Measurements from ENCODE around the gene CHRNA9.
"Not testable (repeated sequence)": the region's sequence is repeated elsewhere in the genome, so short reads cannot be mapped to it uniquely, and the experiment has no call there.

Gene CHRNA9, protein sequence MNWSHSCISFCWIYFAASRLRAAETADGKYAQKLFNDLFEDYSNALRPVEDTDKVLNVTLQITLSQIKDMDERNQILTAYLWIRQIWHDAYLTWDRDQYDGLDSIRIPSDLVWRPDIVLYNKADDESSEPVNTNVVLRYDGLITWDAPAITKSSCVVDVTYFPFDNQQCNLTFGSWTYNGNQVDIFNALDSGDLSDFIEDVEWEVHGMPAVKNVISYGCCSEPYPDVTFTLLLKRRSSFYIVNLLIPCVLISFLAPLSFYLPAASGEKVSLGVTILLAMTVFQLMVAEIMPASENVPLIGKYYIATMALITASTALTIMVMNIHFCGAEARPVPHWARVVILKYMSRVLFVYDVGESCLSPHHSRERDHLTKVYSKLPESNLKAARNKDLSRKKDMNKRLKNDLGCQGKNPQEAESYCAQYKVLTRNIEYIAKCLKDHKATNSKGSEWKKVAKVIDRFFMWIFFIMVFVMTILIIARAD

DNA sequence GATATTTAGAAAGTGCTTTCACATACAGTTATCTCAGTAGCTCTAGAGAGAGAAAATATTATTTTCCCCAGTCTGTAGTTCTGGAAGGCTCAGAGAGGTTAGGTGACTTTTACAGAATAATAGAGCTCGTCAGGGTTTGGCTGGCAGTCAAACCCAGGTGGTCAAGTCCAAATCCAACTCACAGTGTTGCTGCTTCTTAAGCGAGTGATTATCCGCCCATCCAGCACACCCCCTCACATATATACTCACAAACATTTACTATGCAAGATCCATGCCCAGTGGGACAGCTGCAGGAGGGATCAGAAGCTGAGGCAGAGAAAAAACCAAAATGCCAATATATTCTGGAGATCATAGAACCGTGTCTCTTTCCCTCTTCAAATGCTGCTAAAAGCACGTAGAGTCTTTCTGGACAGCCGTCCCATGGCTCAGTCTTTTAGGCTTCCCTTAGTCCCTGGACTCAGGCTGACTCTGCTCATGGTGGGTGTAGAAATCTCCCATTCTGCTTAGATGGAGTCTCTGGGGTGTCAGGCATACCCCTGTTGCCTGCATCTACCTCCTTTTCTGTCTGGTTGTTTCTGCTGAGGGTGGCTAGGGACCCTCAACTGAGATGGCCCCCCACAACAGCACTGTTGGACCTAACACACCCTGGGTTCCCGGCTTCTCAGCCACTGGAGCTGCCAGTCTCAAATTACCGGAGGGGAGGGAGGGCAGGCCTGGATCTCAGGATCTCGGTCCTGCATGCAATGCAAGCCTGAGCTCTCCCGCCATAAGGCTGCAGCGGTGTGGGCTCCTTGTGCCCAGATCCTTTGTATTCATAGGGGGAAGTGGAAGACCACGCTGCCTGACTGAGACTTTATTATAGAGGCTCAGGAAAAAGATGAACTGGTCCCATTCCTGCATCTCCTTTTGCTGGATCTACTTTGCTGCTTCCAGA lies at the start of gene CHRNA9:
TSS of gene CHRNA9 (plus strand) at position 743 of the 934 bp plus-strand sequence. CDS start at position 878, 135 bp downstream.
- intact Hi-C loops (cut with DNase I), result no loop called here
- no peak for DNase-seq

DNA sequence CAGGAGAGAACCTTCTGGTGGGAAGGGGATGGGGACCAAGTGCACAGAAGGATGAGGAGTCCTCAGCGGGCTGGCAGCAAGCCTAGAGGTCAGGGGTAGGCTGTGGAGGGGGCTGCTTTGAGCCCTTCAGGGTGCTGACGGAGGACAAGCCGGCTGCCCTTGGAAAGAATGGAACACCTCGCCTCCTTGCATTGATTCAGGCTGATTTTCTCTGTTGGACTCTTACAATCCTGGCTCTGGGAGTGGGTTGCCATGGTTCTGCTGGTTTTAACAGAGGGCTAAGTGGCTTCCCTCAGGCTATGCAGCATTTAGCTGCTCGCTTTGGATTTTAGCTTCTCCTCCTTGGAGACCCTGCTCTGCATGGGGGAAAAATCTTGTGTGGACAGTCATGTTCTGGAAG lies 49.4 kb upstream of the CHRNA9 start:
- DNase-seq, result no peak
- intact Hi-C loops (cut with DNase I), result no loop called here

DNA sequence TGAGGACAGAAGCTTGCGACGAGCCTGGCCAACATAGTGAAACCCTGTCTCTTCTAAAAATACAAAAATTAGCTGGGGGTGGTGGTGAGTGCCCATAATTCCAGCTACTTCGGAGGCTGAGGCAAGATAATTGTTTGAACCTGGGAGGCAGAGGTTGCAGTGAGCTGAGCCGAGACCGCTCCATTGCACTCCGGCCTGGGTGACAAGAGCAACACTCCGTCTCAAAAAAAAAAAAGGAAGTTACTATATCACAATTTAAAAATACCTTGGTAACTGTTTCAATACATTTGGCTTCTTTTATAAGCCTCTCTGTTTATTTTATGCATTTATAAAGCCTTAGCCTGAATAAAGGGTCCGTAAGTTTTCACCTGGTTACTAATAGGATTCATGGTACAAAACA lies 46.6 kb upstream of the CHRNA9 start:
- intact Hi-C loops (cut with DNase I), result no loop called here
- DNase-seq, result no peak

DNA sequence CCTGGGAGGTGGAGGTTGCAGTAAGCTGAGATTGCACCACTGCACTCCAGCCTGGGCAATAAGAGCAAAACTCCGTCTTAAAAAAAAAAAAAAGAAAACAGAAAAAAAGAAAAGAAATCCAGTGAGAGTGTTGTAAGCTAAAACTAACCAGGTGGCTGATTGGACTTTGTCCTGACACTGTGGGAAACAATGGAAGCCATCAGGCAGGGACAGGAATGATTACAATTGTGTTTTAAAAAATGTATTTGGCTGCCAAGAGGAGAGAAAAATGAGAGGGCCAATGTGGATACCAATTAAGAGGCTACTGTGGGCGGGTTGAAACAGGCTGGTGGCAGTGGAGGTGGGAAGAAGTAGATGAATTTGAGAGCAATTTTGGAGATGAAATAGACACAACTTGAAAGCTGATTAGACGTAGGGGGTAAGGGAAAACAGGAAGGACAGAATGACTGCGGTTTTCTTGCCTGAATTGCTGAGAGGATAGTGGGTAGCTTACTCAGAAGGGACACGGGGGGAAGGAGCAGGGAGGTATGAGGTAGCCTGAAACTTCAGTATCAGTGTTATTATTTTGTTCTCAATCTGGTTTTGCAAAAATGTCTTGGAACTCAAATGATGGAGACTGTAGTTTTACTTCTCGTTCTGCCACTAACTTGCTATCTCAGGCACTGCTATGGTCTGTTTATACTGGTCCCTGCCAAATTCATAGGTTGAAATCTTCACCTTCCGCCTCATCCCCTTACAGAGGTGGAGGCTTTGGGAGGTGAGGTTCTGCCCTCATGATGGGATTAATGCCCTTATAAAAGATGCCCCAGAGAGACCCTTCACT lies 45.6 kb upstream of the CHRNA9 start:
- intact Hi-C loops (cut with DNase I), result no loop called here

DNA sequence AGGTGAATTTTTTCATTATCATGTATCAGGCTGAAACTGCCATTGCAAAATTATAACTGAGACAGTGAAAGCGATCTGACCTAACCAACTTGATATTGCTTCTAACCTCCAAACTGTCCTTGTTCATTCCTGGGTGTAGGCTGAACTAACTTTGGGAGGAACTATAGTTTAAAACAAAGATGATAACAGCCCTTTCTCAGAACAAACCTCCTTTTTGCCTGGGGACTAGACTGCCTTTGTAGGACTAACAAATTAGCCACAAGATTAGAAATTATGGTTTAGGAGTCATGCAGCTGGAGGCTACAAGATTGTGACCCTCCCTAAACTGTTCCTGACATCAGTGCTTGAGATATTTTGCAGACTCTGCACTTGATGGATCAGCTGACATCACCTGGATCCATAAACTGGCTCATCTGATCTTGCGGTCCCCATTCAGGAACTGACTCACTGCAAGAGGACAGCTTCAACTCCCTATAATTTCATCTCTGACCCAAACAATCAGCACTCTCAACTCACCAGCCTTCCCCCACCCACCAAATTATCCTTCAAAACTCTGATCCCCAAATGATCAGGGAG lies 44.4 kb upstream of the CHRNA9 start:
- intact Hi-C loops (cut with DNase I); DNase-seq: not testable (repeated sequence)

More for the DNA sequence above, 45.6 kb upstream of the CHRNA9 start:
- DNase-seq, result no peak

DNA sequence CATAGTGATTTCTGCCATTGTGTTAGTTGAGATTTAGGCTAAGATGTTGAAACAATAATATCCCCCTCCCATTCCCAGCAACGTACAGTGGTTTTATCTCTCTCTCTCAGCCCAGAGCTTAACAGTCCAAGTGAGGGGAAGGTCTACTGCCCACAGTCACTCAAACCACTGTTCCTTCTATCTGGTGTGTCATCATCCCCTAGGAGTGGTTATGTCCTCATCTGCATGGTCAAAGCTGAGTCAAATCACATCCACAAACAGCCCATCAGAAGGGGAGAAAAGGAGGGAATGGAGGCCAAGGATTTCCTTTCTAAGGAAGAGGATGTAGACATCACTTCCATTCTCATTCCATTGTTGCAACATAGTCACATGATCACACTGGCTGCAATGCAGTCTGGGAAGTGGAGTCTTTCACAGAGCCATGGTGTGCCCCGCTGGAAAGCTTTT lies 42.8 kb upstream of the CHRNA9 start:
- intact Hi-C loops (cut with DNase I), result no loop called here
- no peak for DNase-seq

DNA sequence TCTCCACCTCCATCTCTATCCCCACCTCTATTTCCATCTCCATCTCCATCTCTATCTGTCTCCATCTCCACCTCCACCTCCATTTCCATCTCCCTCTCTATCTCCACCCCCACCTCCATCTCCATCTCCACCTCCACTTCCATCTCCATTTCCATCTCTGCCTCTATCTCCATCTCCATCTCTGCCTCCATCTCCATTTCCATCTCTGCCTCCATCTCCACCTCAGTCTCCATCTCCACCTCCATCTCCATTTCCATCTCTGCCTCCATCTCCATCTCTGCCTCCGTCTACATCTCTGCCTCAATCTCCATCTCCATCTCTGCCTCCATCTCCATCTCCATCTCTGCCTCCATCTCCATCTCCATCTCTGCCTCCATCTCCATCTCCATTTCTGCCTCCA lies 40.8 kb upstream of the CHRNA9 start:
- intact Hi-C loops (cut with DNase I), result no loop called here
- no peak for DNase-seq

DNA sequence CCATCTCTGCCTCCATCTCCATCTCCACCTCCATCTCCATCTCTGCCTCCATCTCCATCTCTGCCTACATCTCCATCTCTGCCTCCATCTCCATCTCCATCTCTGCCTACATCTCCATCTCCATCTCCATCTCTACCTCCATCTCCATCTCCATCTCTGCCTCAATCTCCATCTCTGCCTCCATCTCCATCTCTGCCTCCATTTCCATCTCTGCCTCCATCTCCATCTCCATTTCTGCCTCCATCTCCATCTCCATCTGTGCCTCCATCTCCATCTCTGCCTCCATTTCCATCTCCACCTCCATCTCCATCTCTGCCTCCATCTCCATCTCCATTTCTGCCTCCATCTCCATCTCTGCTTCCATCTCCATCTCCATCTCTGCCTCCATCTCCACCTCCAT lies 40.1 kb upstream of the CHRNA9 start:
- DNase-seq; intact Hi-C loops (cut with DNase I): not testable (repeated sequence)

DNA sequence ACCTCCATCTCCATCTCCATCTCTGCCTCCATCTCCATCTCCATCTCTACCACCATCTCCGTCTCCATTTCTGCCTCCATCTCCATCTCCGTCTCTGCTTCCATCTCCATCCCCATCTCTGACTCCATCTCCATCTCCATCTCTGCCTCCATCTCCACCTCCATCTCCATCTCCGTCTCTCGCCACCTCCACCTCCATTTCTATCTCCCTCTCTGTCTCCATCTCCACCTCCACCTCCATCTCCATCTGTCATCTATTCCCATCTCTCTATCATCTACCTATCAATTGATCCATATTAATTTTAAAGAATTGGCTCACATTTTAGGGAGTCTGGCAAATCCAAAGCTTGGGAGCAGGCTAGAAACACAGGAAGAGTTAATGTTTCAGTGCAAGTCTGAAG lies 39.6 kb upstream of the CHRNA9 start:
- DNase-seq, result no peak
- intact Hi-C loops (cut with DNase I), result no loop called here

DNA sequence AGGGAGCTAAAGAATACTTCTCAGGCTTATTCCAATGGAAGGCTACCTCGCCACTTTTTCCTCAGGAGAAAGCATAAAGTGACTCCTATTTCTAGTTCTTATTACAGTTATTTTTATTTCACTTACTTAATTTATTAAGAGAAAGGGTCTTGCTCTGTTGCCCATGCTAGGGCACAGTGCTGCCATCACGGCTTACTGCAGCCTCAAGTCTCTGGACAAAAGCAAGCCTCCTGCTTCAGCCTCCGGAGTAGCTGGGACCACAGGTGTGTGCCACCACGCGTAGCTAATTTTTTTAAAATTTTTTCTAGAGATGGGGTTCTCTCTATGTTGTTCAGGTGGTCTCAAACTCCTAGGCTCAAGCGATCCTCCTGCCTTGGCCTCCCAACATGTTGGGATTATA lies 36.0 kb upstream of the CHRNA9 start:
- intact Hi-C loops (cut with DNase I), result no loop called here

DNA sequence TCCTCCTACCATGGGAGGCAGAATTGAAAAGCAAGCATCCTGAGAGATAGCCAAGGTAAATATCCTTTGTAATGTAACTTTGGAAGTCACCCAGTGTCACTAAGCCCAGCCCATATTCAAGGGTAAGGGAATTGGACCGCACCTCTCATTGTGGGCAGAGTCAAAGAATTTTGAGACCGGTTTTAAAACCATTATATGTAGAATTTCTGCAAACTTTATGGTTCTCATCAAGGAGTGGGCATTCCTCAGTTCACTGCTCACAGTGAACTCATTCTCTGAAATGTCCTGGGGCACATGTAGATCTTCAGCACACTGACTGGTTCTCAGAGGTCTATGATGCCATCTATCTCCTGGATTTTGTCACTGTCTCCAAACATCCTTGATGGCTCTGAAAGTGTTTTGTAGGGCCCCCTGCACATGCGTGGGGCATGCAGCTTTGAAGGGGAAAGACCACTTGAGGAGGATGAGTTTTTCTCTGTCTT lies 35.3 kb upstream of the CHRNA9 start:
- no peak for DNase-seq
- intact Hi-C loops (cut with DNase I), result no loop called here

More for the DNA sequence above, 36.0 kb upstream of the CHRNA9 start:
- DNase-seq, result no peak

DNA sequence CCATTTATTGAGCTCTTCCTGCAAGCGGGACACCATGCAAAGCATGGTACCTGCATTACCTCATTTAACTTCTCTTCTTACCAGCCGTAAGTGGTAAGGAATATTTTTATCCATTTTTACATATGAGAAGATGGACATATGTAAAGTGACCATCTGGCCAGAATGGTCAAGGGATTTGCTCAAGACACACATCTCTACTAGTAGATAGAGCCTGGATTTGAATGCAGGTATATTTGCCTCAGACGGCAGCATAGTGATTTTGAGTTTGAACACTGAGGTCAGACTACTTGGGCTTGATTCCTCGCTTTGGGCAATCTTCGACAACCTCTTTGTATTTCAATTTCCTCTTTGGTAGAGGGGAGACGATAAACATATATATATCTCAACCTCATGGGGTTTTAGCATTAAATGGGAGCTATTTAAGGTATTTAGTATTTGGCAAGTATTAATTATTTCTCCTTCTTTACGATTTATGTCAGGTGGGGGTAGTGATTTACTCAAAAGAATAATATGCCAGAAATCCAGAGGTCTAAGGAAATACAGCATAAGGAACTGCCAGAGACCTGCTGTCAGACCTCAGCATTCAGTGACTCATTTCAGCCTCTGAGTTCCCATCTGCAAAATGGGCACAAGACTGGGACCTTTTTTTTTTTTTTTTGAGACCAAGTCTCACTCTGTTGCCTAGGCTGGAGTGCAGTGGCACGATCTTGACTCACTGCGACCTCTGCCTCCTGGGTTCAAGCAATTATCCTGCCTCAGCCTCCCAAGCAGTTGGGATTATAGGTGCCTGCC lies 34.6 kb upstream of the CHRNA9 start:
- intact Hi-C loops (cut with DNase I), result no loop called here
- no peak for DNase-seq

DNA sequence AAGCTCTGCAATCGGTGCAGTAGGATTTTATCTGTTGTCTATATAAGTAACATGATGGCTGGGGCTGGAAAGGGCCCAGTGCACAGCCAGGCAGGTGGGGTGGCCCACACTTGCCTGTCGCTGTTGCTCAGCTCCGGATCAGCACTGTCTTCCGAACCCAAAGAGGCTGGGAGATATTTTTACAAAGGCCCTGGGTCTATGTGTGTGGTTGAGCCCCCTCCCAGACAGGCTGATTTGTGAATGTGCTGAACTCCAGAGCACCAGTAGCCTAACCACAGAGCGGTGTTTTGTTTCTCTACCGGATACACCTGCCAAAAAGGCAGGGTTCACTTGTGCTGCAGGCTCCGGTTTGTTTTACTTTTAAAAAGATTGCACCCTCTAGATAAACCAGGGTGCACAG lies 33.5 kb upstream of the CHRNA9 start:
- peak in 1 of 42 donors; percentile 3 for DNase-seq
- intact Hi-C loops (cut with DNase I), result no loop called here

DNA sequence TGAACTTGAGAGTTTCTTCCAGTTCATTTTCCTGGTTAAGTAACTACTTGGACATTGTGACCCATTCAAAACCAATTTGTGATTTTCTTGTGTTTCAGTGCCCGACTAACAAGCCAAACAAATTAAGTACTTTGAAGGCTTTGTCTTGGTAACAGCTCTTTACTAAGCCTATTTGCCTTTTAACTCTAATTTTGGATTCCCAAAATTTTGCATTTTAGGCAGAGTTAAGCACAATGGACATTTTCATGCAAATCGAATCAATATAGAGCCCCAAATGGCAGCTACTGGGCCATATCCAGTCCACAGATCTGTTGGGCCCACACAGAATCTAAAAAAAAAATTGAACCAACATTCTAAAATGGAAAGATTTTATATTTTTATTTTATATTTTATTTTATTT lies 31.4 kb upstream of the CHRNA9 start:
- intact Hi-C loops (cut with DNase I), result no loop called here
- DNase-seq, result no peak

DNA sequence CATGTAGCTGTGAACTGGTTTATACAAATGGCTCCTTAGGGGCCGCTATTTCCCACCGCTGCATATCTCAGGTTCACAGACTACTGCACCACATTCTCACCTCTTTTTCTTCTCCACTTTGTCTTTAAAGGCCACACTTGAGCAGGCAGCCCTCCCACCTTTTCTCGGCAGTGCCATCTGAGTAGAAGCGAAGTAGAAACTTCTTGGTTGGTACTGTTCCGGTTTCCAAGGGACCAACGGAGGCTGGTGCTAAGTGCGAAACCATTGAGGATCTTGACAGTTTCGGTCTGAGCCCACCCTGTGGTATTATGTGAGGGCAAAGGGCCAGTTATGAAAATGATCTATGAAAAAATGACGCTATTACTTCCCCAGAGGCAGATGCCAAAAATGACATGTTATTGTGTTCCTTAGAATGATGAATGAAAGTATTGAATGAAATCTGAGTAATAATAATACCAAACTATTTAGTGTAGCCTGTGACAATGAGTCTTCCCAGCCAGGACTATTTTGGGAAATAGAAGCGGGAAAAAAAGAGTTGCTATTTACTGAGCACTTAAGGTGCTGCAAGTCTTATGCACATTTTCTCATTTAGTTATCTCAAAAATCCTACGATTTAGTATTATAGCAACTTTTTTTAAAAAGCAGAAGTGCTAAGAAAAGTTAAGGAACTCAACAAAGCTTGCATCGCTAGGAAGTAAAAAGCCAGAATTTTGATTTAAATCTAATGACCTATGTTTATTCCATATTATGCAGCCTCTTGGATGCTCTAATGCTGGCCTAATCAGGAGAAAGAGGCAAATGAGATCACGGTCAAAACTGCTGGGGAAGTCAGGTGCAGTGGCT lies 29.6 kb upstream of the CHRNA9 start:
- intact Hi-C loops (cut with DNase I), result loop anchor here (5.0 kb wide), 1 partner anchor 153 kb away; no protein-coding TSS in a partner anchor
- no peak for DNase-seq

DNA sequence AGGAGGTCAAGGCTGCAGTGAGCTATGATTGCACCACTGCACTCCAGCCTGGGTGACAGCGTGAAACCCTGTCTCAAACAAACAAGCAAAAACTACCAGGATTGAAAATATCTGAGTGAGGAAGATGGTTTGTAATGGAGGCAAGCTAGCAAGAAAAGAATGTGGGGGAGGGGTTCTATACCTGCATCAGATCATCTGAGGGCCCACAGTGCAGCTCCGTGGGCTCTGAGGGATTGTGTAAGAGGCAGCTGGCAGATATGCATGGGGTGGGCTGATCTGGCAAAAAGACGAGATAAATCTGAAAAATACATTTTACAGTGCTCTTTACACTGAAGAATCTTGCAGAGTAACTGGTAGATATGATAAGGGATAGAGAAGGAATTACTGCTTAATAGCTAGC lies 28.9 kb upstream of the CHRNA9 start:
- DNase-seq, result no peak
- intact Hi-C loops (cut with DNase I), result loop anchor here (5.0 kb wide), 1 partner anchor 154 kb away; no protein-coding TSS in a partner anchor

DNA sequence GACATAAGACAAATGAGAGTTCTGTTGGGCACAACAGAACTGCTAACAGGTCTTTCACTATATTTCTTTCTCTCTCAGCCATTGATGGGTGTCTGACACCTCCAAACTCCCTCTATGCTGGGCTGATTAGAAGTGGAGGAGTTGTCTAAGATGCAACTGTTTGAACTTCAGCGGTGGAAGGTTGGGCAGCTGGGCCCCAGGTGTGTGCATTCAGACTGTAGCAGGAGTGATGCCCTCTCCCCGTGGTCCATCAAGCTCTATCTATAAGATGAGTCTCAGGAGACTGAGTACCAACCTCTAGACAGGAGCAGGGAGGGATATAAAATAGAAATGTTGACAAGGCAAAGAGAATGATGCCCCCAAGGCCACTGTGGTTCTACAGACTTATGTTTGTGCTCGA lies 28.2 kb upstream of the CHRNA9 start:
- intact Hi-C loops (cut with DNase I), result loop anchor here (5.0 kb wide), 1 partner anchor 155 kb away; no protein-coding TSS in a partner anchor
- no peak for DNase-seq

Measured in head of caudate nucleus (tissue), 42 donors.